Endodermal cell (in vitro differentiated cells): ENCODE data around the gene MTA2. TPM values are rescaled to one million over a fixed set of nuclear protein-coding genes. Genes with fewer than 3 reads are reported as not detected.
A peak's percentile ranks its signal among the peaks of the same experiment; 100 is the strongest.
"Not testable (repeated sequence)": the region's sequence is repeated elsewhere in the genome, so short reads cannot be mapped to it uniquely, and the experiment has no call there.

ENCODE experiments used
- DNase-seq: peaks from one replicate; pipeline ENCODE4 v3.0.0-alpha.2; 2017
- H3K27ac ChIP-seq: 2 replicates; pipeline ENCODE4 v1.5.1; 2013; ENCODE audit warnings: mild to moderate bottlenecking, low read depth, low read length, moderate library complexity
- H3K27me3 ChIP-seq: 2 replicates; pipeline ENCODE4 v1.6.1; 2013; ENCODE audit warnings: mild to moderate bottlenecking, low read length, moderate library complexity; ENCODE audit not compliant: insufficient read depth, control insufficient read depth, poor library complexity, severe bottlenecking
- H3K36me3 ChIP-seq: 2 replicates; pipeline ENCODE4 v1.7.0; 2013; ENCODE audit warnings: mild to moderate bottlenecking, low read length, moderate library complexity; ENCODE audit not compliant: control insufficient read depth, insufficient read depth
- H3K4me1 ChIP-seq: one replicate; pipeline ENCODE4 v1.7.0; 2013; ENCODE audit warnings: low read length; ENCODE audit not compliant: control insufficient read depth, insufficient read depth
- H3K4me3 ChIP-seq: 2 replicates; pipeline ENCODE4 v1.5.1; 2013; ENCODE audit warnings: mild to moderate bottlenecking, low read length, moderate library complexity
- H3K9ac ChIP-seq: 2 replicates; pipeline ENCODE4 v1.6.1; 2013; ENCODE audit warnings: mild to moderate bottlenecking, low read length, moderate library complexity; ENCODE audit not compliant: poor library complexity, severe bottlenecking; ENCODE audit errors: extremely low read depth
- H3K9me3 ChIP-seq: 2 replicates; pipeline ENCODE4 v1.6.1; 2013; ENCODE audit warnings: mild to moderate bottlenecking, low read length, moderate library complexity; ENCODE audit not compliant: control insufficient read depth
- H3K27ac Mint-ChIP-seq: 2 replicates; pipeline ENCODE4 v1.8.0; 2020; ENCODE audit warnings: mixed read lengths
- H3K27me3 Mint-ChIP-seq: 2 replicates; pipeline ENCODE4 v1.8.0; 2021; ENCODE audit warnings: mild to moderate bottlenecking, mixed read lengths; ENCODE audit not compliant: insufficient read depth
- H3K36me3 Mint-ChIP-seq: 2 replicates; pipeline ENCODE4 v1.8.0; 2020; ENCODE audit warnings: low read depth, mixed read lengths
- H3K4me1 Mint-ChIP-seq: 2 replicates; pipeline ENCODE4 v1.8.0; 2020; ENCODE audit warnings: mixed read lengths
- H3K4me3 Mint-ChIP-seq: 2 replicates; pipeline ENCODE4 v1.8.0; 2020; ENCODE audit warnings: mild to moderate bottlenecking, moderate library complexity, mixed read lengths
- H3K9me3 Mint-ChIP-seq: 2 replicates; pipeline ENCODE4 v1.8.0; 2020; ENCODE audit warnings: mild to moderate bottlenecking, mixed read lengths
- WGBS, 2 experiments: methylation state at CpG; one replicate each; pipeline versions ENCODE4 v1.1.5 to v1.1.7; 2013; ENCODE audit warnings: missing lambda C conversion rate in 2 of 2, mixed read lengths in 1 of 2; ENCODE audit not compliant: insufficient coverage in 1 of 2, insufficient read length in 1 of 2; 5-methylcytosine and 5-hydroxymethylcytosine counted together
- long read RNA-seq, 4 experiments: library from polyadenylated mRNA in 2 of 4; library from RNA in 1 of 4; library from capped mRNA in 1 of 4; stranded (forward) in 3 of 4; unstranded in 1 of 4; transcript quantifications; one replicate each; pipeline ENCODE4 v2.0.0, GENCODE V29; 2020 to 2021; ENCODE audit warnings: inconsistent platforms in 1 of 4
- polyA plus RNA-seq, 2 experiments: library from polyadenylated mRNA; stranded (reverse); fragments of 50-300 nt; gene quantifications; one replicate each; pipeline ENCODE4 v1.2.3, GENCODE V29; 2013
- total RNA-seq, 2 donors: library from RNA; stranded (reverse); fragmentation: NEBNext Ultra II Directional in 1 of 2; extraction: Animal tissue kit (Norgen Biotek cat#: 25700) in 1 of 2; gene quantifications; 2 replicates in 1 of 2; 3 replicates in 1 of 2; pipeline ENCODE4 v1.2.1, GENCODE V29; 2021
- TF ChIP-seq, protein P1 (sequence below): fragments of 200-600 bp; sonication (generic); conservative IDR thresholded peaks from 2 replicates; pipeline ENCODE4 v1.5.0; 2021; ENCODE audit warnings: antibody characterized with exemption, mild to moderate bottlenecking

Gene MTA2
- total RNA-seq, result 100 to 1,000 TPM; 131 to 155 TPM
- 118 TPM for polyA plus RNA-seq (2013, experiment 1 of 2)
- polyA plus RNA-seq (2013, experiment 2 of 2), result 114 TPM
- long read RNA-seq, experiment 1, partial matches to known transcripts, result 10 of 20 reads
- long read RNA-seq, experiment 1, other reads (novel, unspliced or antisense), result 7 of 20 reads
- long read RNA-seq, experiment 2, transcript MTA2-201 (18 exons, 3,058 nt), result major isoform, 36 of 49 reads
- long read RNA-seq, experiment 2, partial matches to known transcripts, result 3 of 49 reads
- long read RNA-seq, experiment 2, other reads (novel, unspliced or antisense), result 8 of 49 reads
- long read RNA-seq, experiment 3, transcript MTA2-201 (18 exons, 3,058 nt), result major isoform, 68 of 89 reads
- long read RNA-seq, experiment 3, partial matches to known transcripts, result 12 of 89 reads
- long read RNA-seq, experiment 3, other reads (novel, unspliced or antisense), result 6 of 89 reads
- long read RNA-seq, experiment 4, partial matches to known transcripts, result 1 of 3 reads
- long read RNA-seq, experiment 4, other reads (novel, unspliced or antisense), result 2 of 3 reads

DNA sequence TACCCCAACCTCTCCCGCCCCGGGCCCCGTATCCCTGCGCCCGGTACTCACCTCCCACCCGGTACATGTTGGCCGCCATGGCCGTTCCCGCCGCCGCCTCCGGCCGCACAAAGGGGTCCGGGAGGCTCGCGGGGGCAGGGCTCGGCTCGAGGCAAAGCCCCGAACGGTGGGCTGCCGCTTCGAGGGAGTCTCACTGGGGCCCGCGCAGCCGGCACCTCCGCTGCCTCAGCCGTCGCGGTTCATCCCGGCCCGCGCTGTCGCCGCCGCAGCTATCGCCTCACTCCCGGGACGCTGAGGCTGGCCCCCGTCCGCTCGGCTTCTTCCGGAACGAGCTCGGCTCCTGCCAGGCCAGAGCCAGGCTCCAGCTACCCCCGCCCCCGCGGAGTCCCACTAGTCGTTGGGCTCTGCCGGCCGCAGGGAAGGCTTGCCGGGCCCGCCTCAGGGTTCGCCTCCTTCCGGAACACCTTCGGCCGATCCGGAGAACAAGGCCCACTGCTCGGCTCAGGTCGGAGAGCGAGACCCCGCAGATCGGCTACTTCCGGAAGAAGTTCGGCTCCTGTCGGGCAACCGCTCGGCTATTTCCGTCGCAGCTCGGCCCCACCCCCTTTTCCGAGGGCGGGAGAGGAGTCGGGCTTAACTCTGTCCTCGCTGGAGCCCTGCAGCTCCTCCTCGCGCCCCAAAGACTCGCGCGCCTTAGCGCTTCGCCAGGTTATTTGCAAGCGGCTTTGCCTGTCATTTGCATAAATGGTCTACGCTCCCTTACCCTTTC lies at the start of gene MTA2:
Gene MTA2, minus strand, starts transcription at position 494 of the 769 bp plus-strand sequence. Its CDS starts 415 bp downstream, at position 79.
- peak; percentile 100 for DNase-seq
- TF ChIP-seq, protein P1, sequence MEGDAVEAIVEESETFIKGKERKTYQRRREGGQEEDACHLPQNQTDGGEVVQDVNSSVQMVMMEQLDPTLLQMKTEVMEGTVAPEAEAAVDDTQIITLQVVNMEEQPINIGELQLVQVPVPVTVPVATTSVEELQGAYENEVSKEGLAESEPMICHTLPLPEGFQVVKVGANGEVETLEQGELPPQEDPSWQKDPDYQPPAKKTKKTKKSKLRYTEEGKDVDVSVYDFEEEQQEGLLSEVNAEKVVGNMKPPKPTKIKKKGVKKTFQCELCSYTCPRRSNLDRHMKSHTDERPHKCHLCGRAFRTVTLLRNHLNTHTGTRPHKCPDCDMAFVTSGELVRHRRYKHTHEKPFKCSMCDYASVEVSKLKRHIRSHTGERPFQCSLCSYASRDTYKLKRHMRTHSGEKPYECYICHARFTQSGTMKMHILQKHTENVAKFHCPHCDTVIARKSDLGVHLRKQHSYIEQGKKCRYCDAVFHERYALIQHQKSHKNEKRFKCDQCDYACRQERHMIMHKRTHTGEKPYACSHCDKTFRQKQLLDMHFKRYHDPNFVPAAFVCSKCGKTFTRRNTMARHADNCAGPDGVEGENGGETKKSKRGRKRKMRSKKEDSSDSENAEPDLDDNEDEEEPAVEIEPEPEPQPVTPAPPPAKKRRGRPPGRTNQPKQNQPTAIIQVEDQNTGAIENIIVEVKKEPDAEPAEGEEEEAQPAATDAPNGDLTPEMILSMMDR, result no peak
- peak within 1 kb of the TSS; percentile 96 for H3K4me3 ChIP-seq
- Mint-ChIP-seq H3K4me3 (peak within 1 kb of the TSS; percentile 77), H3K27me3 (peaks cover 24% of the 10 kb centered on the region), H3K9me3 (no peaks in the 10 kb centered on the region), H3K27ac (peak within 1 kb of the TSS; percentile 94), H3K4me1 (peaks cover 51% of the 10 kb centered on the region), H3K36me3 (peaks cover 57% of the 10 kb centered on the region)
- peaks cover 13% of the 10 kb centered on the region for H3K4me1 ChIP-seq
- no peaks in the 10 kb centered on the region for H3K9me3 ChIP-seq
- peaks cover 11% of the 10 kb centered on the region for H3K27me3 ChIP-seq
- WGBS, 2 experiments, result 0% methylated on average over 46 to 83 of the region's 83 CpGs
- H3K36me3 ChIP-seq, result peaks cover 32% of the 10 kb centered on the region
- H3K9ac ChIP-seq, result peak within 1 kb of the TSS; percentile 82
- H3K27ac ChIP-seq, result peak within 1 kb of the TSS; percentile 83

DNA sequence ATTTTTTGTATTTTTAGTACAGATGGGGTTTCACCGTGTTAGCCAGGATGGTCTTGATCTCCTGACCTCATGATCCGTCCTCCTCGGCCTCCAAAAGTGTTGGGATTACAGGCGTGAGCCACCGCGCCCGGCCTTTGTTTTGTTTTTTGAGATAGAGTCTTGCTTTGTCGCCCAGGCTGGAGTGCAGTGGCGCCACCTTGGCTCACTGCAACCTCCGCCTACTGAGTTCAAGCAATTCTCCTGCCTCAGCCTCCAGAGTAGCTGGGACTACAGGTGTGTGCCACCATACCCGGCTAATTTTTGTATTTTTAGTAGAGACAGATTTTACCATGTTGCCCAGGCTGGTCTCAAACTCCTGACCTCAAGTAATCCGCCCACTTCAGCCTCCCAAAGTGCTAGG lies 48.6 kb upstream of the MTA2 start:
- H3K27me3 ChIP-seq, H3K9me3 Mint-ChIP-seq, H3K4me1 ChIP-seq, H3K9me3 ChIP-seq, H3K4me3 ChIP-seq, DNase-seq, H3K27ac ChIP-seq, H3K27me3 Mint-ChIP-seq, H3K27ac Mint-ChIP-seq, H3K4me1 Mint-ChIP-seq, H3K9ac ChIP-seq, H3K4me3 Mint-ChIP-seq: not testable (repeated sequence)
- peaks cover 15% of the 10 kb centered on the region for H3K36me3 Mint-ChIP-seq
- peaks cover 19% of the 10 kb centered on the region for H3K36me3 ChIP-seq
- WGBS, 2 experiments, result 93 to 95% methylated on average over 9 to 12 of the region's 12 CpGs
- TF ChIP-seq, protein P1, result peak; percentile 15

DNA sequence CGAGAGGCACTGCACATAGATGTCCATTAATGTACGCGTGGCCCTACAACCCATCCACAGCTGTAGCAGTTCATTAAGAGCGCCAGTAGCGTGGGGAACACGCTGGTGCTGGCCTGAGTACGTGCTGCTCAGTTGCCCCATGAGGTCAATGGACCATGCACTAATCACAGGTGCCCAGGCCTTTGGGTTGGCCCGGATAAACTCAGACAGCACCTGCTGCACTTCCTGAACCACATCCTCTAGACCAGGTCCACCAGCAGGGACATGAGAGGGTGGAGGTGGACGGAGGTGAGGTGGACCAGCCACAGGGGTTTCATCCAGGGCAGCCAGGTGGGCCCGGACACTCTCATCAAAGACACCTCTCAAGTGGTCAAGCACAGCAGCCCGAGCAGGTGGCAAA lies 47.8 kb upstream of the MTA2 start:
- TF ChIP-seq, protein P1, result no peak
- Mint-ChIP-seq H3K36me3 (peaks cover 19% of the 10 kb centered on the region), H3K27ac (no peak overlapping the region), H3K9me3 (no peaks in the 10 kb centered on the region), H3K27me3 (no peaks in the 10 kb centered on the region), H3K4me1 (peaks cover 7% of the 10 kb centered on the region), H3K4me3 (no peak overlapping the region)
- H3K36me3 ChIP-seq, result peaks cover 26% of the 10 kb centered on the region
- no peaks in the 10 kb centered on the region for H3K9me3 ChIP-seq
- H3K4me1 ChIP-seq, result no peaks in the 10 kb centered on the region
- H3K27ac ChIP-seq, result no peak overlapping the region
- WGBS, 2 experiments, result 93 to 98% methylated on average over 9 to 11 of the region's 11 CpGs
- no peak overlapping the region for H3K9ac ChIP-seq
- DNase-seq, result no peak
- no peak overlapping the region for H3K4me3 ChIP-seq
- H3K27me3 ChIP-seq, result no peaks in the 10 kb centered on the region
